Limb (tissue), 2 donors: ENCODE data around the gene GAS2L2.

Experiments
- DNase-seq, 2 donors: peaks; one replicate each; pipeline ENCODE4 v3.0.0-alpha.2; 2016; ENCODE audit errors: extremely low spot score in 2 of 2

Gene GAS2L2

DNA sequence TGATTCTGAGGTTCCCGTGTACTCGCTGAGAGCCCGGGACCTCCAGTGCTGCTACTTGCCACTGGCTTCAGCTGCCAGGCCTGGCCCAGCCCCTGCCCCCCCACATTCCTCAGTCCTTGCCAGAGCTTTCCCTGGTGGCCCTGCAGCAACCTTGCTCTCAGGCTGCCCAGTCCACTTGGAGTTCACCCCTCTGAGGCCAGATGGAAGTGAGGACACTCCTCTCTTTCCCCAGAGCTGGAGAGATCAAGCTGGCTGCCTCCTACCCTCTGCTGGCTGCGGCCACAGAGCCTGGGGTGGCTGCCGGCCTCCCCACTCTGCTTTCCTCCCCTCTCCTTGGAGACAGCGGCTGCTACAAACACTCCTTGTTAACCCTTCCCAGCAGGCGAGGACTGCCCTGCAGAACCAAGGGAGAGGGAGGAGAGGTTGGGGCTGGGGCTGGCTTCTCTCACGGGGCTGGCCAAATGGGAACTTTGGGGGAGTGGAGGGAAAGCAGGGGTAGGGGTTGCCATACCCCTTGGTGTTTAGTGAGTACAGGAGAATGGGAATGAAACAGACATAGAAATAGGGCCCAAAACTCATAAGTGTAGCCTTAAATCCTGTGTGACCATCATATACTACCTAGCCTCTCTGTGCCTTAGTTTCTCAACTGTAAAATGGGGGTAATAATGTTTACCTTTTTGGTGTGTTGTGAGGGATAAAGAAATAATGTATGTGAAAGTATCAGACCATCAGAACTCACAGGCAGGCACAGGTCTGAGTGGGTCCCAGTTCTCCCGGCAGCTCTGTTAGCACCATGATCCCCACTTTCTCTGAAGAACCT is at the start of gene GAS2L2:
Gene GAS2L2, minus strand, starts transcription at position 295 of the 820 bp plus-strand sequence. CDS start 389 bp downstream, outside the sequence.
- DNase-seq: no peak

DNA sequence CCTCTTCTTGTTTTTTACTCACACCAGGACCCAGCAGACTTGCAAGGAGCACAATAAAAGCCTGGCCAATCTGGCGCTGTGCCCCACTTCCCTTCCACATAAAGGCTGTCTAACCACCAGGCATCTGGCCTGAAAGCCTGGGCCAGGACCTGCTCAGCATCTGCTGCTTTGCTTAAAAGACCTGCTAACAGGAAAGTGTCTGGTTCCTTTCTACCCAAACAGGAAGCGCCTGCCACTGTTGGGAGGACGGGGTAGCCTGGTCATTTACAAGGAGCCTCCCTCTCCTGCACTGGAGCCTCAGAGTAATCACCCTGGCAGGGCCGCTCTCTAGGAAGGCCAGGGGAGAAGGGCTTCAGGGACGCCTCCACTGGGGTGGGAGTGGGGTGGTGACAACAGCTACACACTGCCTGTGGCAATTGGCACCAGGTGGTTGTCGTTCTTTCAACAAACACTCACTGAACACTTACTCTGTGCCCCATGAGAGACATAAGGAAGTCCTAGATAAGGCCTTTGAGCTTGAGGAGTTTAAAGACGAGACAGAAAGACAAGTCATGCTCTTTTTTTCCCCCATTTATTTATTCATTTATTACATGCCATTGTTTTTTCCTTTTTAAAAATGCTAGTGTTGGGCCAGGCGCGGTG is 48.7 kb upstream of the GAS2L2 start:
- DNase-seq: peak; percentile 48 to 69

DNA sequence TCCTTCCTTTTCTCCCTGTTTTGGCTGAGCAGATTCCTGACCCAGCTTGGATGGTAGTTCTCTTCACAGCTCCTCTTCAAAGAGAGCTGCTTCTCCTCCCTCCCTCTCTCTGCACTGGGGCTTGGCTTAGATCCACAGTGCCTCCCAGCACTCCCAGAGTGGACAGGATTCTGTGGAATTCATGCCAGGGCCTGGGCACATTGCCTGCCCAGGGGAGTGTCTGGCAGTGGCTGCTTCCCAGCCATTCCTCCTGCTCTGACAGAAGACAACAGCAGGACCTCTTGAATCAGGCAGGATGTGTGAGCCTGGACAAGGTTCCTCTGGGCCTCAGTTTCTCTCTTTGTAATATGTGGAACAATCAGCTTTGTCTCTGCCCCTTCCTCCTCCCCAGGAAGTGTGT is 46.9 kb upstream of the GAS2L2 start:
- peak; percentile 38 to 70 for DNase-seq

DNA sequence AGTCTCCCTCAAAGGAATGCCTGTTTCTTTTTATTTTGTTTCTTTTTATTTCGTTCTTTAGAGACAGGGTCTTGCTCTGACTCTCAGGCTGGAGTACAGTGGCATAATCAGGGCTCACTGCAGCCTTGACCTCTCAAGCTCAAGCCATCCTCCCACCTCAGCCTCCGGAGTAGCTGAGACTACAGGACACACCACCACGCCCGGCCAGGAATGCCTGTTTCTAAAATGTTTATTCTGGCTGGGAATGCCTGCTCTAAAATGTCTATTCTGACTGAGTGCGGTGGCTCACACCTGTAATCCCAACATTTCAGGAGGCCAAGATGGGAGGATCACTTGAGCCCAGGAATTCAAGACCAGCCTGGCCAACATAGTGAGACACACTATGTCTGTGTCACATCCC is 44.9 kb upstream of the GAS2L2 start:
- no peak for DNase-seq

DNA sequence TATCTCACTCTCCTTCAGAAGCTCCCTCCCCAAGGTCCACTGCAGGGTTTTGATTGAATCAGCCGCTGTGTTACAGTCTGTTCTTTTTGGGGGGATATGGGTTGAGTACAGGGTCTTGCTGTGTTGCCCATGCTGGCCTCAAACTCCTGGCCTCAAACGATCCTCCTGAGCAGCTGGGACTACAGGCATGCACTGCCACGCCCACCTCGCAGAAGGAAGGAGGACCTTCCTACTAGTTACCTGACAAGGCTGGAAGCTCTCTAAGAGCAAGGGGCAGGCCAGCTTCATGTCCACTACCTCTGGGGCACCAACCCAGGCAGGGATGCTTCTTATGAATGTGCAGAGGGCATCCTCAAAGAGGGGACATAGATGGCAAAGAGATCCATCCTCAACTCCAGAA is 44.3 kb upstream of the GAS2L2 start:
- DNase-seq: no peak

DNA sequence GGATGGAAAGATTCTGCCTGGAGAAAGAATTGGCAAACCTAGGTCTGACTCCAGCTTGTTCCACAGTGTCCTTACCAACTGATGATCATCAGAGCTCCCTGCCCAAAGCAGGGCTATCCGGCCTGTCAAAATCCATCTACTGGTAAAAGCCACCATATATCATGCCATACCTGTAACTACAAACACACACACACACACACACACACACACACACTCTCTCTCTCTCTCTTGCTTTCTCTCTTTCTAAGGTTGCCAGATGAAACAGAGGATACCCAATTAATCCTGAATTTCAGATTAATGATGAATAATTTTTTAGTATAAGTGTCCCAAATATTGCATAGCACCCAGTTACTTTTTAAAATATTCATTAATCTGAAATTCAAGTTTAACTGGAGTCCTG is 43.9 kb upstream of the GAS2L2 start:
- DNase-seq: no peak

DNA sequence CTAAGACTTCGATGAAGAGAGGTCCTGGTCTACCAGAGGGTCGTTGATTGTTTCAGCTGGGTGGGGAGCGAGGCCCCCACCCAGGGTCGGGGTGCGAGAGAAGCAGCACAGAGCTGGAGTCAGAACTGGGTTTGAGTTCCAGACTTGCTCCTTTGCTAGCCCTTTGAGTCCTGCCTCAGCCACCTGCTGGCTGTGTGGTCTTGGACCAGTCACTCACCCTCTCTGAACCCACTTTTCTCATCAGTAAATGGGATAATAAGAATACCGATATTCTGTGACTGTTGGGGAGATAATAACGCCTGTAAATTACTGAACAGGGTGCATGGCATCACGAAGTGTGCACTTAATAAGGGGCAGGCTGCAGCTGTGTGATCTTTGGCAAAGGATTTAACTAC is 42.8 kb upstream of the GAS2L2 start:
- no peak for DNase-seq

DNA sequence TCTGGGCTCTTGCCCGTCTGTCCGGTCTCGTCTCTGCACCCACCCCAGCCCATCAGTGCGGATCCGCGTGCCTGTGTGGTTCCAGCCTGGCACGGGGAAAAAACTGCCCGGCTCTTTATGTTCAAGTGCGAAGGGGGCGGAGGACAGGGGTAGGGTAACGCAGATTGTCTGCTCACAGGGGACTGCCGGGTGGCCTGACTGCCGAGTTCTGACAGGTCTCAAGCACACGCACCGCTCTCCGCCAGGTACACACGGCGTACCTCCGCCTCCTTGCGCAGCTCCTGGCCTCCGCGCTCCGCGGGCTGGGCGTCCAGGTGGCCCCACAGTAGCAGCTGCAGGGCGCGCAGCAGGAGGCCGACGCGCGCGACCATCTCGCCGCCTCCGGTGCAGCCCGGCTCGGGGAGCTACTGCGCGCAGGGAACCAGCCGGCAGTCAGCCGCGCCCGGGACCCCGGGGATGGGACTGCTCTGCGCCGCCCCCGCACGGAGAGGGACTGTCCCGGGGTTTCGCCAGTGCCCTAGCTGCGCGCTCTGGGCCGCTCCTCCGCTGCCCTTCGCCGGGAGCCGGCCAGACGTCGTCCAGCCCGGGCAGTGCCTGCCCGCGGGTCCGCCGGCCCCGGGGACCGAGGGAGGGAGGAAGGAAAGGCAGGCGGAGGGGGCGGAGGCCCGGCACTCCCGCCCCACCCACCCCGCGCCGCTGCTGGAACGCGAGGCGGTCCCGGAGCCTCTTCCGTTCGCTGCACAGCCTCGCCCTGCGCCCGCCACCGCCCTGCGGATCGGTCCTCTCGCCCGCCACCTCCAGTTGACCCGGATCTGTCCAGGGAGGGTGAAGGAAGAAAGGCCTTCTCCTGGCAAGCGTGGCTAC is 42.2 kb upstream of the GAS2L2 start, which contains the start of gene MMP28:
Gene MMP28, minus strand, starts transcription at position 635 of the 864 bp plus-strand sequence. Its CDS starts 264 bp downstream, at position 371.
- peak in 1 of 2 donors; percentile 63 for DNase-seq

DNA sequence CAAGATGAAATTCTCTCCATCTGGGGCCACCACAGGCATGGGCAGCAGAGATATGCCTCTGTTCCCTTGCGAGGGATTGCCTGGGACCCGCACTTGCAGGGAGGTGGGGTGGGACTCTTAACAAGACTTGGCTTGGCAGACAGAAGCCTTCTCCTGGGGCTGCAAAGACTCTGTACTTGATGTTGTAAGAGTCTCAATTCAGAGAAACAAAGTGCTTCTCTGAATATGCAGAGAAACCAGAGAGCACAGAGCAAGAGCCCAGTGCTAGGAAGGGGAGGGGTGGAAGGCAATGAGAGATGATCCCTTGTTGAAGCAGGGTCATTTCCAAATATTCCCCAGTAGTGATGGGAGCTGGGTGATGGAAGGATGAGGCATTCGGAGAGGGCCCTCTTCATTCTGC is 40.2 kb upstream of the GAS2L2 start:
- DNase-seq: no peak

DNA sequence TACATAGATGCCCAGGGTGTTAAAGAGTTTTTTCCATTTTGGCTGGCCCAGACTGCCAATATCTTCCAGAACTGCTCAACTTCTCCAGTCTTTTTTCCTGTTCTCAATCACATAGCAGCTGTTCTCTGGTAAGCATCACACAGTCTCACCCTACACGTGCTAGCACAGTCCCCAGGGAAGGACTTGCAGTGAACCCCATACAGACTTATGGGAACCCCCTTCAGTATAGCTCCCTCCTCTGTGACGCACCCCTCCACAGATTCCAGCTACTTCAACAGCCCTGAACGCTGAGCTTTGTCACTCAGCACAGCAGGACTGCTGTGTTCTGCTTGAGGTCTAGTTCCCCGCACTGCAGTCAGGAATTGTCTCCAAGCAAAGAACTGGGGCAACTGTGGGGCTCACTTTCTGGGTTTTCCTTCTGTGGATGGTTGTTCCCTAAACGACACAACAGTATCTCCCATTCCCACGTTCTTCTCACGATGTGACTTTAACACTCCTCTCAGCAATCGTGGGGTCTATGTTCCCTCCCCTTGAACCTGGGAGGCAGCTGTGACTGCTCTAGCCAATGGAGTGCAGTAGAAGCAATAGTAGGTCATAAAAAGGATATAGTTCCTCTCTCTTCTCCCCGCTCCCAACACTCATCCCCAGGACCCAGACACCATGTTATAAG is 38.8 kb upstream of the GAS2L2 start:
- DNase-seq: no peak

DNA sequence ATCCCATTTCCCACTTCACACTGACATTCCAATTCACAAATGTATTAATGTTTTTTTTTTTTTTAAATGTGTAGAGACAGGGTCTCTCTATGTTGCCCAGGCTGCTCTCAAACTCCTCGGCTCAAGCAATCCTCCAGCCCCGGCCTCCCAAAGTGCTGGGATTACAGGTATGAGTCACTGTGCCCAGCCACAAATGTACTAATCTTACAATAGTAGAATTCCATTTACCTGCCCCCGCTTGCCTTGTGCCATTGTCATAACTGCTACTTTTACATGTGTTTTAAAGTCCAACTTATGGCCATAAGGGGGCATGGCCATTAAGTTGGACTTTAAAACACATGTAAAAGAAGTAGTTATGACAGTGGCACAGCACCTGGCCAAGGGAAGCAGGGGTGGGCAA is 37.8 kb upstream of the GAS2L2 start:
- DNase-seq: no peak

DNA sequence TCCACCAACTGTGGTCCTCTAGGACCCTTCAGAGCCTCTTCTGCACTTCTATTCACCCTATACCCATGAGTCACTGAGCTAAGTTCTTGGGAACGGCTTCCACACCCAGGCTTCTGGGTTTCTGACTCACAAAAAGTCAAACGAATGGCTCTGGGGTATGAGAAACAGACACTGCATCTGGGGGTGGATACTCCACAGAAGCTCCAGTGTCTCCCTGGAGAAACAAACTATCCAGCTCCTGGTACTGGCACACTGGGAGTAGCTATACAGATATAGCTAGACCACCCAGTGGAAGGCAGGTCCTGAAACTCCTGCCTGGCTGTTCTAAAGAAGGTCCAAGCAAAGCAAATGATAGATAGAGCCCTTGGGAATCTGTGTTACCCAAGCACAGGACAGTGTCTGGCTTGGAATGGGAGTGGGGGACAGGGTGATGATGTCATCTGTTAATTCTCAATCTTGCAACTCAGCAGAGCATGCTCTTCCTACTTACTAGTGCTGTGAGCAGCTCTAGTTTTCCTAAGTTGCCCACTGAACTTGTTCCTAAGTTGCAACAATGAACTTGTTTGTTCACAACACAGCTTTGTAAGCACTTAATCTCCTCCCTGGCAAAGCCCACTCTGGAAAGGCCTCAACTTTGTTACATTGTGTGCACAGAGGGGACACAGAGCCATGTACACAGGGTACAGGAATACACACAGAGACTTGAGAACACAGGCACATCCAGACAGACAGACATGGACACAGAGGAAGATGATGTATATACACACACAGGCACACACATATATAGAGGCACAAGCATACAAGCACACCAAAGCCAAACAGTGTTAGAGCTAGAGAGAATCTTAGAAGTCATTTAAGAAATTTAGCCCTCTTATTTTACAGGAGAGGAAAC is 35.7 kb upstream of the GAS2L2 start:
- no peak for DNase-seq

DNA sequence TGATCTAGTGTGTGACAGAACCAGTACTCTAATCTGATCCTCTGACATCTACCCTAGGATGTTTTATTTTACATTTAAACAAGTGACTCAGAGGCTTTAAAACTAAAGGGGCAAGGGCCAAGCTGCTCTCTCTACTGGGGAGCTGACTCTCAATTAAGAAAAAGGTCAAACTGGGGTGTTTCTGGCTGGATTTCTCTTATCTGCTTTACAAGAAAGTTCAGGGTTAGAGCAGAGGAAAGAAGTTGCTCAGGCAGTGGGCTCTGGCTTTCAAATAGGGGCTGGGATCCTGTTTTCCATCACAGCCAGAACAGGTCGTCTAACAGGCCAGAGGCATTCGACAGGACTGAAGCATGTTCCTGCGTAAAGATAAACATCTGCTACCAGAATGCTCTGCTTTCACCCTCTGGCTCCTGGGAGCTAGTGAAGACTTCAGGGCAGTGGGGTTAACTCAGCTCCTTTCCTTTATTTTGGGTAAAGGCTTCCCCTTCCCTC is 33.9 kb upstream of the GAS2L2 start:
- no peak for DNase-seq

DNA sequence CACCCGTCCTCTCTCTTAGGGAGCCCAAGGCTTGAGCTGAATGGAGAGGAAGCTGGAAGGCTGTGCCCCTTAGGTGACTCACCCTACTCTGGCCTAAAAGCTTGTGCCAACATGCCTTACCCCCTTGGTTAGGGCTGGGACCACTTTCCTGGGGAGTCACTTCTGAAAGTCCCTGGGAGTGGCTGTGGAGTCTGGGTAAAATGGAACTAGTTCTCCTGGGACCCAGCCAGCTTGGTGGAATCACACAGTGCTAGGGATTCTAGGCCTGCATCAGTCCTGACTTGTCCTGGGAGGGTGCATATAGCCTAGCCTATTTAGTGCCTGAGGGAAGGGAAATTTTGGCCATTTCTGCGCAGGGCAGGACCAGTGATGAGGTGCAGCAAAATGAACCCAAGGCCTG is 31.9 kb upstream of the GAS2L2 start:
- DNase-seq: no peak

DNA sequence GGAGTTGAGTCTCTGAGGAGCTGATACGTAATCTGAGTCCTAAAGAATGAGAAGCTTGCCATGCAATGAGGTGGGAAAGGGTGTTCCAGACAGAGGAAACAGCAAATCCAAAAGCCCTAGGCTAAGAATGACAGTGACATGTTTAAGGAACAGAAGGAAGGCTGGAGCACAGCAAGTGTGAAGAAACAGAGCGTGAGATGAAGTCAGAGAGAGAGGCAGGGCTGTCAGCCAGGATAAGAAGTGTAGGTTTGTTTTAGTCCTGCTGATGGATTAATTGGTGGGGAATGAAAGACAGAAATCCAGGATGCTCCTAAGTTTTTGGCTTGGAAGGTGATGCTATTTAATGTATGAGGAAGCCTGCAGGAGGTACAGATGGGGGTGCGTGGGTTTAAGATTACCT is 27.9 kb upstream of the GAS2L2 start:
- DNase-seq: no peak

DNA sequence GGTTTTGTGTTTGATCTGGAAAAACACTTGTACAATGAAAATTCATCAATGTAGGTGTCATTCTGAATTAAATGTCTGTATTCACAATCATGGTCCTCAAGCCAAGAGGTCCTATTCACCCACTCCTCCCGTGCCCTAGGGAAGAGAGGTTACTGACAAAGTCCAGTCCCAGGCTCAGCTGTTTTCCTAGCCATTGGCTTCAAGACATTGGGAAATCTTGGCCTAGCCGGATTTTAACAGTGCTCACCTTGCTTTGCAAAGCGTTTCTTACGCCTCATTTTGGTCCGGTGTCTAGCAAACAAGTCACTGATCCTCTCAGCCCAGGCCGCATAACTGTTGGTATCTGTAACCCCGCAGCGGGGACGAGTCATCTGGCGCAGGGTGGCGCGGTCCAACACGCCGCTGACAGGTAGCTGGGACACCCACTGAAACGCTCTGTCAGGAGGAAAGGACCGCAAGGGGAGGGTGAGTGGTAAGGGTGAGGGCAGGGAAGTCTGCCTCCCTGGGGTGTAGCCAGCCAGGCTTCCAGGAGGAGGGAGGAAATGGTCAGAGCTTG is 25.7 kb upstream of the GAS2L2 start:
- no peak for DNase-seq

DNA sequence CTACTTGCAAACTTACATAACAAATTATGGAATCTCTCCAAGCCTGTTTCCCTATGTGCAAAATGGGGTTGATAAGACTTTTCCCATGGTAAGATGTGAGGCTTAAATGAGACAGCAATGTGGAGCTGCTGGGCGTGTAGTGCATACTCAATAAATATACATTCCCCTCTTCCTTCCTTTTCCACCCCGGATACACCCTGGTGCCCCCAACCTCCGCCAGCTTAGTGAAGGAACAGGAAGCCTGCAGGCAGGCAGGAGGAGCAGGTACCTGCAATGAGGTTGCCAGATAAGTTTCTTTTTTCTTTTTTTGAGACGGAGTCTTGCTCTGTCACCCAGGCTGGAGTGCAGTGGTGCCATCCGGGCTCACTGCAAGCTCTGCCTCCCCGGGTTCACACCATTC is 22.5 kb upstream of the GAS2L2 start:
- no peak for DNase-seq

DNA sequence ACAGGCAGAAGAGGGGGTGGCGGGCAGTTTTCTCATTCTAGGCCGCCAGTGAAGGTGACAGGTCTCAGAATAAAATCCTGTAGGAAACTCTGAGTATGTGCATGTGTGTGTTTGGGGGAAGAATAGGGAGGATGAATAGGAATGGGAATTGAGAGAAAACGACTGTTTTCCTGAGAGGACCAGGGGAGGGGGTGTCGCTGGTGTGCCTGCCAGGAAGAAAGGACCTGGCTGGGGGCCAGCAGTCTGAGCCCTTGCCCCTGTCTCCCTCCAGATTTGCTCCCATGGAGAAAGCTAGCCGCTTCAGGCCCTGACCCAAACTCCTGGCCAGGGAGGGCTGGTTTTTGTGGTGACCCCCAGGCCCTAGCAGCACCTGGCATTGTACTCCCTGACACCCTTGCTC is 22.0 kb upstream of the GAS2L2 start:
- DNase-seq: peak in 1 of 2 donors; percentile 46

DNA sequence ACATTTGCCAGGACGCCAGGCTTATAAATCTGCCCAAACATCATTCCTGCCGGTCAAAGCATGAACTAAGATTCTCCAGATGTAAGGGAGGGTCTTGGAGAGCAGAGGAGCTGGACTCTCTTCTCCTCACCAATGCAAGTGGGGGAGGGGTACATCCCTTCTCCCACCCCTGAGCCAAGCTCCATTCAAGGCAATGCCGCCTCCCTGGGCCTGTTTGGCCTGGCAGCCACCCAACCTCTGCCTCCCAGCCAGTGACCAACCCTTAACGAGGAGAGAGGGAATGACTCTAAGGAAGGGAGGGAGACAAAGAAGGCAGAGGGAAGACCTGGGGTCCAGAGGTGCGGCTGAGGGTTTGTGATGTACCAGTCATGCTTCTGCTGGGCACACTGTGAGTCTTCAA is 21.5 kb upstream of the GAS2L2 start:
- DNase-seq: peak in 1 of 2 donors; percentile 74
